Skeletal muscle satellite cell (primary cell): ENCODE data around the gene OSBP.

Experiments
- H3K27me3 ChIP-seq: 2 replicates; pipeline ENCODE4 v1.7.0; 2013; ENCODE audit warnings: low read length; ENCODE audit not compliant: control insufficient read depth, insufficient read depth
- H3K36me3 ChIP-seq: 2 replicates; pipeline ENCODE4 v1.7.0; 2013; ENCODE audit warnings: mild to moderate bottlenecking, control low read depth, low read length; ENCODE audit not compliant: insufficient read depth
- H3K4me1 ChIP-seq: 2 replicates; pipeline ENCODE4 v1.7.0; 2013; ENCODE audit warnings: low read length; ENCODE audit not compliant: control insufficient read depth, insufficient read depth
- H3K4me2 ChIP-seq: 2 replicates; pipeline ENCODE4 v1.7.0; 2013; ENCODE audit warnings: mild to moderate bottlenecking, low read length
- H3K4me3 ChIP-seq: 2 replicates; pipeline ENCODE4 v1.7.0; 2013; ENCODE audit warnings: low read length
- H3K9ac ChIP-seq: 2 replicates; pipeline ENCODE4 v1.7.0; 2013; ENCODE audit warnings: mild to moderate bottlenecking, low read depth, low read length, moderate library complexity
- H3K9me3 ChIP-seq: replicated peaks from 2 replicates; pipeline ENCODE4 v1.7.0; 2013; ENCODE audit warnings: mild to moderate bottlenecking, control low read depth, low read length

OSBP gene

DNA sequence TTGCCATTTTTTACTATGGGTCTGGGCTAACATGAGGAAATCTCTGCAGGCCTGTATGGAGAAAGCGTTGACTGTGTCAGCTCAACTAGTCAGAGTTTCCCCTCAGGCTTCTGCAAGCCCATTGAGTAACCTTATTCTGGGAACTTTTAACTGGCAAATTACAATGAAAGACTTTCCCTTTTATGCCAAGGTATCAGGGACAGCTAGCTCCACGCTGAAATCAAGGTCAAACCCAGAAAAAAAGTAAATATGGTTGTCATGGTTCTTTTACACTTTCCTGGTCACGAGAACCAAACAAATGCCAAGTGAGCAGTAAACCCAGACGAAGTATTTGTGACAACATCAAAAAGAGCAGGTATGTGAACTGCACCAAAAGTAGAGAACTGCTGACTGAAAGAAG is 13.8 kb downstream of the OSBP start:
- Histone ChIP-seq H3K9me3 (no peaks in the 10 kb centered on the region), H3K9ac (no peak overlapping the region), H3K4me3 (no peak overlapping the region), H3K4me1 (no peaks in the 10 kb centered on the region), H3K36me3 (peaks cover 77% of the 10 kb centered on the region), H3K27me3 (no peaks in the 10 kb centered on the region), H3K4me2 (no peak overlapping the region)

DNA sequence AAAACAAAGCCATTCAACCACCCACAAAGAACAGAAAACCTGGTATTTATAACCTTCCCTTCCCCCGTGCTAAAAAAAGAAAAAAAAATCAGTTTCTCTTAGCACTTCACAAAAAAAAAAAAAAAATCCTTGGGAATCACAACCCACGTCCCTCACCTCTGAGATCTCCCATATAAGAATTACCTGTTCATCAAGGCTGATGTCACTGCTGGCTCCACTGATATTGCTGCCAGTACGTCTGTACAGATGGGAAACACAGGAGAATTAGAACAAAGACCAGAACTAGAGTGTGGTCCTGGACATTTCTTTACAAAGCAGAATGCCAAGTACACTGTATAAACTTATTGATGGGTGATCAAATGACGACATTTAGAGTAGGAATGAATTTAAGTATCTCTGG is 14.9 kb downstream of the OSBP start:
- Histone ChIP-seq H3K36me3 (peaks cover 76% of the 10 kb centered on the region), H3K9me3 (no peaks in the 10 kb centered on the region), H3K4me1 (no peaks in the 10 kb centered on the region)

DNA sequence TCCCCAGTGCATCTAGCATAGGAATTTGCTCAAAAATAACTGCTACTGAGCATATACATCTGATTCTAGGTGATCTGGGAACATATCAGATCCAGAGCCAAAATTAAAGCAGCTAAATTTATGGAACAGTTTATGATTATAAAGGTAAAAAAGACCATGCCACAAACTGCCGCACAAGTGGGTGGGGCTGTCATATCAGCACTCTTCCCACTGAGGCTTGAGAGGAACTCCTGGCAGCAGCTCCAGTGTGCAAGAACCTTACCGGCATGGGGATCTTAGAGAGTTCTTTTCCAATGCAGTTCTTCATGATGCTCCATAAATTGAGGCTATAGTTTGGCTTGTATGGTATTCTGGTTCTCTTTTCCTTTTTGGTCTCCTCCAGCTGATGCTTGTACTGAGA is 15.3 kb downstream of the OSBP start:
- Histone ChIP-seq H3K4me3 (no peak overlapping the region), H3K27me3 (no peaks in the 10 kb centered on the region), H3K4me2 (no peak overlapping the region), H3K9ac (no peak overlapping the region), H3K4me1 (no peaks in the 10 kb centered on the region), H3K9me3 (no peaks in the 10 kb centered on the region), H3K36me3 (peaks cover 75% of the 10 kb centered on the region)

More for the DNA sequence above, 14.9 kb downstream of the OSBP start:
- no peaks in the 10 kb centered on the region for H3K27me3 ChIP-seq
- no peak overlapping the region for H3K9ac ChIP-seq
- H3K4me2 ChIP-seq: no peak overlapping the region
- H3K4me3 ChIP-seq: no peak overlapping the region

DNA sequence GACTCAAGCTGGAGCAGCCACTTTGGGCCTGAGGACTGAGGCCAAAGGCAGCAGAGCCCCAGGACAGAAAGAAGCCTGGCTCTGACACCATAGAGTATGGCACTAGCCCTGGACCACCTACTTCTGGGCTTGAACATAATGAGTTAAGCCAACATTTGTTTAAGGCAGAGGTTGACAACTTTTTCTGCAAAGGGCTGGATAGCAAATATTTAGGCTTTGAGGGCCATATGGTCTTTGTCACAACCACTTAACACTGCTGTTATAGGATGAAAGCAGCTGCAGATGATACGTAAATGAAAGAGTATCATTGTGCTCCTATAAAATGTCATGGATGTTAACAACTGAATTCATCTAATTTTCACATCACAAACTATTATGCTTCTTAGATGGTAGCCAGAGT is 16.6 kb downstream of the OSBP start:
- no peaks in the 10 kb centered on the region for H3K9me3 ChIP-seq
- H3K4me1 ChIP-seq: no peaks in the 10 kb centered on the region
- peaks cover 85% of the 10 kb centered on the region for H3K36me3 ChIP-seq
- H3K27me3 ChIP-seq: no peaks in the 10 kb centered on the region
- H3K4me2 ChIP-seq: no peak overlapping the region
- H3K9ac ChIP-seq: no peak overlapping the region
- no peak overlapping the region for H3K4me3 ChIP-seq

DNA sequence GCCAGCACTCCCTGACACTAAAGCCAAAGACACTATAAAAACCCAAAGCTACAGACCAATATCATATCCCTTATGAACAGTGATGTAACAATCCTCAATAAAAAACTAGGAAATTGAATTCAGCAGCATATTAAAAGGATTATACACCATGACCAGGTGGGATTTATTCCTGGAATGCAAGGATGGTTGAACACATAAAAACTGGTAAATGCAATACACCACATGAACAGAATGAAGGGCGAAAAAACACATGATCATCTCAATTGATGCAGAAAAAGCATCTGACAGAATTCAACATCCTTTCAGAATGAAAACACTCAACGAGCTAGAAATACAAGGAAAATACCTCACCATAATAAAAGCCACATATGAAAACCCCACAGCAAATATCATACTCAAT is 31.3 kb downstream of the OSBP start:
- H3K36me3 ChIP-seq: peaks cover 55% of the 10 kb centered on the region
- H3K27me3 ChIP-seq: no peaks in the 10 kb centered on the region
- no peak overlapping the region for H3K4me2 ChIP-seq
- H3K4me1 ChIP-seq: no peaks in the 10 kb centered on the region
- H3K9ac ChIP-seq: no peak overlapping the region
- peaks cover 6% of the 10 kb centered on the region for H3K9me3 ChIP-seq
- H3K4me3 ChIP-seq: no peak overlapping the region

DNA sequence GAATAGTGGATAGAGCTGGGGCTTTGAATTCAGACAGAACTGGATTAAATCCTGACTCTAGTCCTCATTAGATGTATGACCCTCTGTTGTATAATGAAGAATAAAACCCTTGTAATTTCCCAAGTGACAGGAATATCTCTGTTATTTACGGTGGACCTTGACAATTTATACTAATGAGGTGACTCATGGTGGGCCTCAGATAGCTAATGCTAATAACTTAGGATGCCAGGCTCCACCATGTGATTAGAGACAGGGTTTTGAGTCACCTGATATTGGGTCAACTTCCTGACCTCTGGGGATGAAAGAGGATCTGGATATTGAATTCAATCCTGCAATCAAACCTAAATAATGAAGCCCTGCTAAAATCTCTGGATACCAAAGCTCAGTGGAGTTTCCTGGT is 33.6 kb downstream of the OSBP start:
- Histone ChIP-seq H3K4me1 (no peaks in the 10 kb centered on the region), H3K4me2 (no peak overlapping the region), H3K36me3 (peaks cover 61% of the 10 kb centered on the region), H3K27me3 (no peaks in the 10 kb centered on the region), H3K4me3 (no peak overlapping the region), H3K9me3 (peaks cover 6% of the 10 kb centered on the region), H3K9ac (no peak overlapping the region)

DNA sequence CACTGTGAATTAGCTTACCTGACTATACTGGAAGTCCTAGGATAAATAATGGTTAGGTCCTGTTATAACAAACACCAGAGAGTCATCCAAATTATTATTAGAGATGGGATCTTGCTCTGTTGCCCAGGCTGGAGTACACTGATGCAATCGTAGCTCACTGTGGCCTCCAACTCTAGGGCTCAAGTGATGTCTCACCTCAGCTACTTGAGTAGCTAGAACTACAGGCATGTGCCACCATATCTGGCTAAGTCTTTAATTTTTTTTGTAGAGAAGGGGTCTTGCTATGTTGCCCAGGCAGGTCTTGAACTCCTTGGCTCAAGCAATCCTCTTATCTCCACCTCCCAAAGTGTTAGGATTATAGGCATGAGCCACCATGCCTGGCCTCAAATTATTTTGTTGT is 37.2 kb downstream of the OSBP start:
- Histone ChIP-seq H3K4me2 (no peak overlapping the region), H3K4me3 (no peak overlapping the region), H3K9ac (no peak overlapping the region), H3K36me3 (peaks cover 74% of the 10 kb centered on the region), H3K9me3 (no peaks in the 10 kb centered on the region), H3K27me3 (no peaks in the 10 kb centered on the region), H3K4me1 (peaks cover 14% of the 10 kb centered on the region)

DNA sequence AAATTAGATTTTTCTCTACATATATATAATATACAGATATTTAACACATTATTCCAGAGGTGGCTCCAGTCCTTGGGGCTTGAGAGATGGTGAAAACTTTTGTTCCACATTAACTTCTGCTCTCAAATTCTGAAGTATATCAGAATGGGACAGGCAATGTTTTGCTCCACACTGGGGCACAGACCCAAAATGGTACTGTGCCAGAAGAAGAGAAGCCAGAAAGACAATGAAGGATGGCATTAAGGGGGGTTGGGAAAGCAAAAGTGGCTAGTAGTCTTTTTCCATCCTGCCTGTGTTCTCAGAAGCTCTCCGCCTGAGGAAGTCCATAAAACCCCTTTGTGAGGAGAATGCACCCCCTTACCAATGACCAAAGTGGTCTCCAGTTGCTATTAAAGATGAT is 40.1 kb downstream of the OSBP start:
- Histone ChIP-seq H3K36me3 (peaks cover 55% of the 10 kb centered on the region), H3K9ac (no peak overlapping the region), H3K4me2 (no peak overlapping the region)

DNA sequence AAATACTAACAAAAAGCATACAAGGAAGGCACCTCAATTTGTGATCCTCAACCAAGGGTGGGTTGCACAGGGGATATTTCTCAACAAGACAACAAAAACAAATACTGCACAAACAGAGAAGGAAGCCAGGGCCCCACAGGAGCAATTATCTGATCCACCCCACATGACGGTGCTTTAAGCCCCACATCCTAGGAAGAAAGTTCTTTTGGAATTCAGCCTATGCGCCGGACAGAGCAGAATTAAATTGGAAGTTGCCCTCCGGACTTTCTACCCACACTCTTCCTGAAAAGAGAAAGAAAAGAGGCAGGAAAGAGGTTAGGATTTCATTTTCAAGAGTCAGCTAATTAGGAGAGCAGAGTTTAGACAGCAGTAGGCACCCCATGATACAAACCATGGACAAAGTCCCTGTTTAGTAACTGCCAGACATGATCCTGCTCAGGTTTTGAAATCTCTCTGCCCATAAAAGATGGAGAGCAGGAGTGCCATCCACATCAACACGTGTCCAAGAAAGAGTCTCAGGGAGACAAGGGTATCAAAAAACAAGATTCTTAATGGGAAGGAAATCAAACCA is 40.6 kb downstream of the OSBP start:
- no peak overlapping the region for H3K9ac ChIP-seq
- H3K4me1 ChIP-seq: peaks cover 19% of the 10 kb centered on the region
- H3K4me2 ChIP-seq: no peak overlapping the region
- no peaks in the 10 kb centered on the region for H3K9me3 ChIP-seq
- no peak overlapping the region for H3K4me3 ChIP-seq
- no peaks in the 10 kb centered on the region for H3K27me3 ChIP-seq
- peaks cover 50% of the 10 kb centered on the region for H3K36me3 ChIP-seq

More for the DNA sequence above, 40.1 kb downstream of the OSBP start:
- Histone ChIP-seq H3K4me3 (no peak overlapping the region), H3K9me3 (no peaks in the 10 kb centered on the region), H3K27me3 (no peaks in the 10 kb centered on the region), H3K4me1 (peaks cover 19% of the 10 kb centered on the region)

DNA sequence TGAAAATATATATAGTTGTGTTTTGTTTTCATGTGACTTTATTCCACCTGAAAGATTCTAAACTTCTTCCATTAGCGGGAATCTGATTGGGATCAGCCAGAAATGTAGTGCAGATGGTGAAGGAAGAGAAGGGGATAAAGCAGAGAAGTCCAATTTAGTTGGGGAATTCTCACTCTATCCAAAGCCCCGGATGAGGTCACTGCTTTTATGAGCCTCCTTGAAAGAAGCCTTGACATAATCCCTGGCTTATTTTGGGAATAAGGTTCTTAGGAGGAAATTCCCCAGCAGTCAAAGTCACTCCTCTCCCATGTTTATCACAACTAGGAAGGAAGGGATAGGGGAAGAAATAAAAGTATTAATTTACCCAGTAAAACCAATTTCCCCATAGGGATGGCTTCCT is 41.1 kb downstream of the OSBP start:
- Histone ChIP-seq H3K9ac (no peak overlapping the region), H3K36me3 (peaks cover 47% of the 10 kb centered on the region), H3K4me3 (no peak overlapping the region), H3K27me3 (no peaks in the 10 kb centered on the region), H3K4me1 (peaks cover 19% of the 10 kb centered on the region), H3K4me2 (no peak overlapping the region), H3K9me3 (no peaks in the 10 kb centered on the region)

DNA sequence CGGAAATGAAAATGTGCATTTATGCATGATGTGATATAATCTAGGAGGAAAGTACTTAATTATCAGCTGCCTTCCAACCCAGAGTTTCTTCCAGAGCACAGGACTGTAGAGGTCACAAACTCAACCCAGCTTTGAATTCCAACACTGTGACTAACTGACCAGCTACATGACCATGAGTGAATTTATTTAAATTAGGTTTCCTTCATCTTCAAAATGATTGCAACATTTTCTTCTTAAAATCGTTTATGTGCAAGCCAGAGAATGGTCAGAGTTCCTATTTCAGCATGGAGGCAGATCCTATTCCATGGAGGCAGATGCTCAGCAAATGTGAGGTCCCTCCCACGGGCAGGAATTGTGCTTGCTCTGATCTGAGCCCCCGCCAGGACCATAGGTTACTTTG is 42.4 kb downstream of the OSBP start:
- peaks cover 19% of the 10 kb centered on the region for H3K4me1 ChIP-seq
- H3K36me3 ChIP-seq: peaks cover 40% of the 10 kb centered on the region
- no peak overlapping the region for H3K4me3 ChIP-seq
- no peaks in the 10 kb centered on the region for H3K9me3 ChIP-seq
- H3K4me2 ChIP-seq: peak overlapping the region; percentile 51
- no peaks in the 10 kb centered on the region for H3K27me3 ChIP-seq
- H3K9ac ChIP-seq: no peak overlapping the region

DNA sequence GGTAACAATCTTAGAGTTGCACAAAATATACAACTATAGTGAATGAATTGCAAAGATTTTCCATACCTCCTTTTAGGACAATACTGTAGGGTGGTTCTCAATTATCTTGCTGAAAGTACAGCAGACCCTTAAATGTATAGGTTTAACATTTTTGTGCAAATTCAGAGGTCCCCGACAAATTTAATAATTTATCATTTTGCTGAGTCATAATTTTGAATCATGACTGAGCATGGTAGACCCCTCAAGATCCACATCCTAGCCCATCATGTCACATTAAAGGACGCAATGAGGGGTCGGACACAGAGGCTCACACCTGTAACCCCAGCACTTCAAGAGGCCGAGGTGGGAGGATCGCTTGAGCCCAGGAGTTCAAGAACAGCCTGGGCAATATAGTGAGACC is 43.5 kb downstream of the OSBP start:
- Histone ChIP-seq H3K4me3 (no peak overlapping the region), H3K9ac (no peak overlapping the region), H3K4me1 (peaks cover 19% of the 10 kb centered on the region), H3K4me2 (no peak overlapping the region), H3K27me3 (no peaks in the 10 kb centered on the region), H3K9me3 (no peaks in the 10 kb centered on the region), H3K36me3 (peaks cover 29% of the 10 kb centered on the region)
